DND-41 (cell line): ENCODE data around the gene CCN6.

Experiments
- ATAC-seq: fragments of 200-7000 bp; cut with Tn5 transposase; 3 replicates; pipeline ENCODE4 v1.9.1; 2021; ENCODE audit warnings: low read depth; ENCODE audit not compliant: insufficient read depth
- DNase-seq: peaks from one replicate; pipeline ENCODE4 v3.0.0-alpha.2; 2020
- H2AFZ ChIP-seq: 2 replicates; pipeline ENCODE4 v1.6.0; 2012; ENCODE audit warnings: low read depth, low read length
- H3K27ac ChIP-seq: 2 replicates; pipeline ENCODE4 v1.5.1; 2012; ENCODE audit warnings: low read length, inconsistent platforms
- H3K27me3 ChIP-seq: fragments of 200-600 bp; sonication (generic); 2 replicates; pipeline ENCODE4 v1.6.0; 2012; ENCODE audit warnings: low read length, mild to moderate bottlenecking, inconsistent platforms; ENCODE audit not compliant: insufficient read depth, poor library complexity
- H3K36me3 ChIP-seq: 2 replicates; pipeline ENCODE4 v1.5.1; 2012; ENCODE audit warnings: low read length, inconsistent platforms; ENCODE audit not compliant: insufficient read depth
- H3K4me1 ChIP-seq: 2 replicates; pipeline ENCODE4 v1.5.1; 2012; ENCODE audit warnings: mild to moderate bottlenecking, low read length; ENCODE audit not compliant: insufficient read depth
- H3K4me2 ChIP-seq: 2 replicates; pipeline ENCODE4 v1.6.0; 2012; ENCODE audit warnings: mild to moderate bottlenecking, moderate library complexity, low read length, inconsistent platforms; ENCODE audit not compliant: insufficient read depth
- H3K4me3 ChIP-seq, 2 experiments: fragments of 200-600 bp in 1 of 2; shearing (Covaris generic) in 1 of 2; 2 replicates each; pipeline ENCODE4 v1.5.1; 2012 to 2016; ENCODE audit warnings: inconsistent platforms in 2 of 2, low read length in 2 of 2, mild to moderate bottlenecking in 2 of 2, low read depth in 1 of 2, moderate library complexity in 1 of 2
- H3K79me2 ChIP-seq: 2 replicates; pipeline ENCODE4 v1.6.0; 2012; ENCODE audit warnings: low read length, inconsistent platforms; ENCODE audit not compliant: insufficient read depth
- H3K9ac ChIP-seq: 2 replicates; pipeline ENCODE4 v1.6.0; 2012; ENCODE audit warnings: low read depth, mild to moderate bottlenecking, inconsistent platforms, low read length, moderate library complexity
- H3K9me3 ChIP-seq: 2 replicates; pipeline ENCODE4 v1.5.1; 2012; ENCODE audit warnings: low read length, moderate library complexity, mild to moderate bottlenecking, inconsistent platforms; ENCODE audit not compliant: insufficient read depth, severe bottlenecking
- H4K20me1 ChIP-seq: 2 replicates; pipeline ENCODE4 v1.6.0; 2012; ENCODE audit warnings: low read length; ENCODE audit not compliant: insufficient read depth
- CTCF ChIP-seq: IDR thresholded peaks from 2 replicates; pipeline ENCODE4 v1.5.1; 2012; ENCODE audit warnings: borderline replicate concordance, low read length, moderate library complexity, mild to moderate bottlenecking; ENCODE audit not compliant: poor library complexity, severe bottlenecking; ENCODE audit errors: extremely low read depth
- EZH2 ChIP-seq: IDR thresholded peaks from 3 replicates; pipeline ENCODE4 v1.6.1; 2012; ENCODE audit warnings: borderline replicate concordance, low read depth, mild to moderate bottlenecking, moderate library complexity, low read length, inconsistent platforms; ENCODE audit not compliant: severe bottlenecking

The CCN6 gene

GRCh38 chr6:112065426-112065986 is 11.6 kb downstream of the CCN6 start:
- Histone ChIP-seq H3K9ac (no peak overlapping the region), H3K27me3 (no peaks in the 10 kb centered on the region), H3K4me1 (no peaks in the 10 kb centered on the region), H3K4me2 (no peak overlapping the region), H3K9me3 (no peaks in the 10 kb centered on the region), H4K20me1 (no peaks in the 10 kb centered on the region), H2AFZ (no peak overlapping the region), H3K4me3 (no peak overlapping the region), H3K79me2 (no peaks in the 10 kb centered on the region), H3K36me3 (no peaks in the 10 kb centered on the region), H3K27ac (no peak overlapping the region)
- TF ChIP-seq EZH2 (no peak), CTCF (no peak)
- ATAC-seq: no peak
- DNase-seq: no peak

GRCh38 chr6:112066606-112067005 is 12.7 kb downstream of the CCN6 start:
- no peaks in the 10 kb centered on the region for H3K79me2 ChIP-seq
- no peak overlapping the region for H3K4me2 ChIP-seq
- no peak for TF ChIP-seq CTCF
- TF ChIP-seq EZH2: no peak
- no peak overlapping the region for H3K4me3 ChIP-seq
- no peaks in the 10 kb centered on the region for H3K9me3 ChIP-seq
- H2AFZ ChIP-seq: no peak overlapping the region
- no peak for DNase-seq
- no peak overlapping the region for H3K9ac ChIP-seq
- no peaks in the 10 kb centered on the region for H3K4me1 ChIP-seq
- no peaks in the 10 kb centered on the region for H4K20me1 ChIP-seq
- H3K36me3 ChIP-seq: peaks cover 7% of the 10 kb centered on the region; the same call in 1 of the 2 replicates
- no peak overlapping the region for H3K27ac ChIP-seq
- no peak for ATAC-seq
- no peaks in the 10 kb centered on the region for H3K27me3 ChIP-seq

GRCh38 chr6:112081569-112081968 is 27.7 kb downstream of the CCN6 start:
- H3K27ac ChIP-seq: no peak overlapping the region
- H3K79me2 ChIP-seq: peaks cover 3% of the 10 kb centered on the region
- DNase-seq (no peak), ATAC-seq (no peak)
- H3K36me3 ChIP-seq: peaks cover 48% of the 10 kb centered on the region; the same call in 1 of the 2 replicates
- no peaks in the 10 kb centered on the region for H3K27me3 ChIP-seq
- TF ChIP-seq EZH2: no peak
- TF ChIP-seq CTCF: no peak
- H3K9me3 ChIP-seq: no peaks in the 10 kb centered on the region
- no peaks in the 10 kb centered on the region for H4K20me1 ChIP-seq
- H2AFZ ChIP-seq: no peak overlapping the region
- no peak overlapping the region for H3K4me3 ChIP-seq
- H3K9ac ChIP-seq: no peak overlapping the region
- no peak overlapping the region for H3K4me2 ChIP-seq
- peaks cover 16% of the 10 kb centered on the region for H3K4me1 ChIP-seq
